Lung (tissue), 12 donors: ENCODE data around the gene CHRND. TPM values are rescaled to one million over a fixed set of nuclear protein-coding genes. Genes with fewer than 3 reads are reported as not detected.

ENCODE experiments used
- ATAC-seq: fragments of 200-7000 bp; cut with Tn5 transposase; one replicate; pipeline ENCODE4 v1.9.1; 2020; ENCODE audit warnings: moderate number of reproducible peaks; ENCODE audit not compliant: insufficient read depth, low FRiP score
- DNase-seq, 3 donors: peaks; one replicate each; pipeline ENCODE4 v3.0.0-alpha.2; 2013 to 2017
- H3K27ac ChIP-seq, 2 donors: one replicate each; pipeline ENCODE4 v1.5.1; 2013; ENCODE audit warnings: mild to moderate bottlenecking in 2 of 2, moderate library complexity in 2 of 2, control low read depth in 1 of 2, inconsistent platforms in 1 of 2, low read depth in 1 of 2, low read length in 1 of 2
- H3K27me3 ChIP-seq, 3 donors: one replicate each; pipeline ENCODE4 v1.5.1; 2013; ENCODE audit warnings: low read length in 2 of 3; ENCODE audit not compliant: control insufficient read depth in 3 of 3, insufficient read depth in 3 of 3
- H3K36me3 ChIP-seq, 4 donors: one replicate each; pipeline ENCODE4 v1.5.1; 2013; ENCODE audit warnings: low read length in 4 of 4, mild to moderate bottlenecking in 1 of 4, moderate library complexity in 1 of 4; ENCODE audit not compliant: control insufficient read depth in 4 of 4, insufficient read depth in 4 of 4
- H3K4me1 ChIP-seq, 5 donors: one replicate each; pipeline ENCODE4 v1.5.1; 2013; ENCODE audit warnings: low read length in 5 of 5, mild to moderate bottlenecking in 2 of 5, moderate library complexity in 1 of 5; ENCODE audit not compliant: control insufficient read depth in 5 of 5, insufficient read depth in 5 of 5
- H3K4me3 ChIP-seq: one replicate; pipeline ENCODE4 v1.5.1; 2013; ENCODE audit warnings: mild to moderate bottlenecking, control low read depth, moderate library complexity
- H3K9ac ChIP-seq, 2 donors: one replicate each; pipeline ENCODE4 v1.5.1; 2013; ENCODE audit warnings: low read length in 2 of 2, control low read depth in 1 of 2; ENCODE audit not compliant: insufficient read depth in 1 of 2
- H3K9me3 ChIP-seq, 4 donors: one replicate each; pipeline ENCODE4 v1.5.1; 2013; ENCODE audit warnings: low read length in 3 of 4, mild to moderate bottlenecking in 1 of 4, moderate library complexity in 1 of 4; ENCODE audit not compliant: control insufficient read depth in 4 of 4, insufficient read depth in 3 of 4
- CTCF ChIP-seq: IDR thresholded peaks from 2 replicates; pipeline ENCODE4 v1.5.1; 2012; ENCODE audit warnings: mild to moderate bottlenecking; ENCODE audit errors: control extremely low read depth, extremely low read depth
- WGBS, 2 donors: extraction: QIAGEN DNeasy Blood & Tissue Kit; methylation state at CpG; one replicate each; pipeline ENCODE4 v1.1.7; 2013; 5-methylcytosine and 5-hydroxymethylcytosine counted together
- polyA plus RNA-seq, 2 donors: library from polyadenylated mRNA; stranded (reverse); fragments of 200-250 nt; gene quantifications; one replicate each; pipeline ENCODE4 v1.2.1, GENCODE V29; 2013
- total RNA-seq, 2 donors: library from RNA; depleted of rRNA in 1 of 2; stranded (reverse); fragments of >200 nt in 1 of 2; gene quantifications; one replicate each; pipeline ENCODE4 v1.2.1, GENCODE V29; 2014 to 2021
- donor health status: control.
- donor health status: control.
- donor health status: Bipolar disorder and iron deficiency.
- donor health status: healthy.
- donor health status: DM: yes; HTN: yes; CAD: no.

CHRND gene
- total and polyA plus RNA-seq, 4 donors = not detected

- Histone ChIP-seq H3K9ac (no peak overlapping the region), H3K27ac (no peak overlapping the region), H3K36me3 (no peaks in the 10 kb centered on the region), H3K4me3 (no peak overlapping the region), H3K4me1 (no peaks in the 10 kb centered on the region), H3K27me3 (peaks cover 0 to 22% (median under 1%) of the 10 kb centered on the region in 3 donors), H3K9me3 (peaks cover 0 to 3% (median 0%) of the 10 kb centered on the region in 4 donors)
- TF ChIP-seq CTCF = no peak
- DNase-seq (no peak), ATAC-seq (no peak)
- 85 to 92% methylated on average over 24 of the region's 24 CpGs for WGBS, 2 donors
Observed at GRCh38 chr2:232492963-232493700, 32.8 kb upstream of the CHRND start.

GRCh38 chr2:232493701-232494474, 32.1 kb upstream of the CHRND start:
- WGBS, 2 donors = 79 to 86% methylated on average over 10 of the region's 10 CpGs
- Histone ChIP-seq H3K9me3 (peaks cover 0 to 3% (median 0%) of the 10 kb centered on the region in 4 donors), H3K4me1 (no peaks in the 10 kb centered on the region), H3K27me3 (peaks cover 0 to 17% (median 2%) of the 10 kb centered on the region in 3 donors), H3K27ac (no peak overlapping the region), H3K4me3 (no peak overlapping the region), H3K36me3 (no peaks in the 10 kb centered on the region), H3K9ac (no peak overlapping the region)
- no peak for ATAC-seq
- no peak for TF ChIP-seq CTCF
- no peak for DNase-seq

DNA sequence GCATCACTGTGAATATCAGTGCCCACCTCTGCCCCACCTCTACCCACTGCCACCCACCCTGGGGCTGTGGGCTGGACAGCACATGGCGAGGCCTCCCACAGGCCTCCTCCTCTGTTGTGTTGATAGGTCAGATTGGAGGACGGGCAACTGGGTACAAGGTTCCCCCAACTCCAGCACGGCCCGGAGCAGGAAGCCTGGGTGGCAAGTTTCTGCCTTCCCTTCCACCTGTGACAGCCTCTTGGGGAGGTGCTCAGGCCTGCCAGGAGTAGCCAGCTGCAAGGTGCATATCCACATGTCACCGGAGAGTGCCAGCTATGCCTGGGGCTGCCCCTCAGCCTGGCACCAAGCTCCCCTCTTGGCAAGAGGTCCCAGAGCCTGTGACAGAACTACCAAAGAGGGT, 31.4 kb upstream of the CHRND start:
- H3K9me3 ChIP-seq = peaks cover 0 to 3% (median 0%) of the 10 kb centered on the region in 4 donors
- WGBS, 2 donors = 90 to 95% methylated on average over 5 of the region's 5 CpGs
- no peak for DNase-seq
- ATAC-seq = no peak
- no peaks in the 10 kb centered on the region for H3K36me3 ChIP-seq
- no peak overlapping the region for H3K4me3 ChIP-seq
- H3K9ac ChIP-seq = no peak overlapping the region
- H3K27me3 ChIP-seq = peaks cover 0 to 10% (median 2%) of the 10 kb centered on the region in 3 donors
- no peaks in the 10 kb centered on the region for H3K4me1 ChIP-seq
- no peak for TF ChIP-seq CTCF
- H3K27ac ChIP-seq = no peak overlapping the region
